ENCODE results near the gene GLIS1.

The GLIS1 gene

DNA sequence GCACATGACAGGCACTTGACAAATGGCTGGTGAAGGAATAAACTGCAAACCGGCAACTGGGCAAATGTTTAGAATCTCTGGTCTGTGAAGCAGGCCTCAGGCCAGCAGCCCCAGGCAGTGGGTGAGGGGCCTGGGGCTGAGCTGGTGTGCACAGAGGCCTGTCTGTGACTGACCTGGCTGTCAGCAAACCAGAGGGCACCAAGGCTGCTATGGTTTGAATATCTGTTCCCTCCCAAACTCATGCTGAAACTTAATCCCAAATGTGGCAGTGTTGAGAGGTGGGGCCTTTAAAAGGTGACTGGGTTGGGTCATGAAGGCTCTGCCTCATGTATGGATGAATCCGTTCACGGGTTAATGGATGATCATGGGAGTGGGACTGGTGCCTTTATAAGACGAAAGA lies 140.0 kb downstream of the GLIS1 start:
- no peaks in the 10 kb centered on the region for H3K4me1 ChIP-seq (ENCODE audit: insufficient read depth, low read length)
- H3K4me3 ChIP-seq (ENCODE audit: low read length): no peak overlapping the region
- H3K9ac ChIP-seq (ENCODE audit: low read depth, low read length): no peak overlapping the region
- H3K36me3 ChIP-seq (ENCODE audit: insufficient read depth, low read length): no peaks in the 10 kb centered on the region
- no peaks in the 10 kb centered on the region for H3K9me3 ChIP-seq (ENCODE audit: insufficient read depth, low read depth, low read length)
- H3K27me3 ChIP-seq (ENCODE audit: insufficient read depth, low read length): no peaks in the 10 kb centered on the region
- H3K27ac ChIP-seq (ENCODE audit: low read depth, low read length): no peak overlapping the region
- WGBS: 89% methylated on average over 4 of the region's 4 CpGs

DNA sequence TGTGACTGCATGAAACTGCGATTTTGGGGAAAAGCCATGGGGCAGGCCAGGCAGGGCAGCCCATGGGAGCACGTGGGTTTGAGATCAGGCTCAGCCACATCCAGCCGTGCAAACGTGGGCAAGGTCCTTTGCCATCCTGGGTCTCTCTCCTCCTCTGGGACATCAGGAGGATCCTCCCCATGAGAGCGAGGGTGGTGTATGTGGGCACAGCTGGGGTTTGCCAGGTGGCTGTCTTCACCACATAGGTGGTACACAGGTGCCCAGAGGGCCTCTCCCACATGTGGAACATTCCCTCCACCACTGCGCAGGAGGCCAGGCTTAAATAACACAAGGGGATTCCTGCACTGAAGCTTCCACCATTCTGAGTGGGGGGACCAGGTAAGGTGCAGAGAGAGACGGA lies 143.1 kb downstream of the GLIS1 start:
- Histone ChIP-seq H3K36me3 (ENCODE audit: insufficient read depth, low read length) (no peaks in the 10 kb centered on the region), H3K27me3 (ENCODE audit: insufficient read depth, low read length) (0 out of 2 replicates have a peak, but pooled peaks cover 8% of the 10 kb centered on the region), H3K4me3 (ENCODE audit: low read length) (no peak overlapping the region), H3K4me1 (ENCODE audit: insufficient read depth, low read length) (peaks cover 1% of the 10 kb centered on the region; the same call in 1 of the 2 replicates), H3K27ac (ENCODE audit: low read depth, low read length) (no peak overlapping the region), H3K9ac (ENCODE audit: low read depth, low read length) (no peak overlapping the region), H3K9me3 (ENCODE audit: insufficient read depth, low read depth, low read length) (no peaks in the 10 kb centered on the region)
- WGBS: 94% methylated on average over 7 of the region's 7 CpGs

GRCh38 chr1:53594391-53595180 lies 144.4 kb downstream of the GLIS1 start:
- Histone ChIP-seq H3K9me3 (ENCODE audit: insufficient read depth, low read depth, low read length) (no peaks in the 10 kb centered on the region), H3K36me3 (ENCODE audit: insufficient read depth, low read length) (no peaks in the 10 kb centered on the region), H3K27me3 (ENCODE audit: insufficient read depth, low read length) (0 out of 2 replicates have a peak, but pooled peaks cover 8% of the 10 kb centered on the region), H3K9ac (ENCODE audit: low read depth, low read length) (no peak overlapping the region), H3K4me1 (ENCODE audit: insufficient read depth, low read length) (peaks cover 10% of the 10 kb centered on the region), H3K4me3 (ENCODE audit: low read length) (no peak overlapping the region), H3K27ac (ENCODE audit: low read depth, low read length) (no peak overlapping the region)
- 88% methylated on average over 31 of the region's 31 CpGs for WGBS

GRCh38 chr1:53593758-53594380 lies 145.1 kb downstream of the GLIS1 start:
- Histone ChIP-seq H3K27ac (ENCODE audit: low read depth, low read length) (no peak overlapping the region), H3K4me1 (ENCODE audit: insufficient read depth, low read length) (peaks cover 10% of the 10 kb centered on the region), H3K27me3 (ENCODE audit: insufficient read depth, low read length) (0 out of 2 replicates have a peak, but pooled peaks cover 8% of the 10 kb centered on the region), H3K4me3 (ENCODE audit: low read length) (no peak overlapping the region), H3K9me3 (ENCODE audit: insufficient read depth, low read depth, low read length) (no peaks in the 10 kb centered on the region), H3K36me3 (ENCODE audit: insufficient read depth, low read length) (no peaks in the 10 kb centered on the region), H3K9ac (ENCODE audit: low read depth, low read length) (no peak overlapping the region)
- 50% methylated on average over 27 of the region's 27 CpGs for WGBS

- Histone ChIP-seq H3K27me3 (ENCODE audit: insufficient read depth, low read length) (0 out of 2 replicates have a peak, but pooled peaks cover 8% of the 10 kb centered on the region), H3K27ac (ENCODE audit: low read depth, low read length) (no peak overlapping the region), H3K4me3 (ENCODE audit: low read length) (no peak overlapping the region), H3K4me1 (ENCODE audit: insufficient read depth, low read length) (peaks cover 10% of the 10 kb centered on the region), H3K9me3 (ENCODE audit: insufficient read depth, low read depth, low read length) (no peaks in the 10 kb centered on the region), H3K36me3 (ENCODE audit: insufficient read depth, low read length) (no peaks in the 10 kb centered on the region), H3K9ac (ENCODE audit: low read depth, low read length) (no peak overlapping the region)
- 96% methylated on average over 14 of the region's 14 CpGs for WGBS
Observed at GRCh38 chr1:53592985-53593757, 145.8 kb downstream of the GLIS1 start.

- H3K9ac ChIP-seq (ENCODE audit: low read depth, low read length): no peak overlapping the region
- 63% methylated on average over 6 of the region's 6 CpGs for WGBS
- H3K27ac ChIP-seq (ENCODE audit: low read depth, low read length): no peak overlapping the region
Observed at GRCh38 chr1:53592521-53592982, 146.4 kb downstream of the GLIS1 start.

DNA sequence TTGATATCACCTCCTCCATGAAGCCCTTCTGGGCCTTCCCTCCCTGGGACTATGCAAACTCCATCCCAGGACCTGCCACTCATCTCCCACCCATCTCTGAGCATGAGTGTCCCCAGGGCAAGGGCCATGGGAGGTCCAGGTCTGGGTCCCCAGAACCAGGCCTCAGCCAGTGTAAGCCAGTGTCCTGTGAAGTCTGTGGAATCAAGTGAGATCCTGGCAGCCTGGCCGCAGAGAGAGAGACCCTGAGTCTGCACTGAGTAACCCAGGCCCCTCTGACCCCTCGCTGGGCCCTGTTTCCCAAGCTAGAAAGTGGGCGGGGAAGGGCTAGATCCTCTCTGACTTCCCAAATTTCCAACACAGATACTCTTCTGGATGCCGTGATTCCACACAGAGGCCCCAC lies 147.0 kb downstream of the GLIS1 start:
- Histone ChIP-seq H3K4me1 (ENCODE audit: insufficient read depth, low read length) (peaks cover 10% of the 10 kb centered on the region), H3K9me3 (ENCODE audit: insufficient read depth, low read depth, low read length) (no peaks in the 10 kb centered on the region), H3K27me3 (ENCODE audit: insufficient read depth, low read length) (0 out of 2 replicates have a peak, but pooled peaks cover 8% of the 10 kb centered on the region), H3K4me3 (ENCODE audit: low read length) (no peak overlapping the region), H3K9ac (ENCODE audit: low read depth, low read length) (no peak overlapping the region), H3K36me3 (ENCODE audit: insufficient read depth, low read length) (no peaks in the 10 kb centered on the region), H3K27ac (ENCODE audit: low read depth, low read length) (no peak overlapping the region)
- 89% methylated on average over 4 of the region's 4 CpGs for WGBS

More at GRCh38 chr1:53592521-53592982, 146.4 kb downstream of the GLIS1 start:
- Histone ChIP-seq H3K4me1 (ENCODE audit: insufficient read depth, low read length) (peaks cover 10% of the 10 kb centered on the region), H3K27me3 (ENCODE audit: insufficient read depth, low read length) (0 out of 2 replicates have a peak, but pooled peaks cover 8% of the 10 kb centered on the region), H3K4me3 (ENCODE audit: low read length) (no peak overlapping the region), H3K36me3 (ENCODE audit: insufficient read depth, low read length) (no peaks in the 10 kb centered on the region), H3K9me3 (ENCODE audit: insufficient read depth, low read depth, low read length) (no peaks in the 10 kb centered on the region)

- Histone ChIP-seq H3K27me3 (ENCODE audit: insufficient read depth, low read length) (0 out of 2 replicates have a peak, but pooled peaks cover 8% of the 10 kb centered on the region), H3K4me3 (ENCODE audit: low read length) (no peak overlapping the region), H3K36me3 (ENCODE audit: insufficient read depth, low read length) (no peaks in the 10 kb centered on the region), H3K27ac (ENCODE audit: low read depth, low read length) (no peak overlapping the region), H3K9ac (ENCODE audit: low read depth, low read length) (no peak overlapping the region), H3K9me3 (ENCODE audit: insufficient read depth, low read depth, low read length) (no peaks in the 10 kb centered on the region), H3K4me1 (ENCODE audit: insufficient read depth, low read length) (peaks cover 10% of the 10 kb centered on the region)
- whole genome bisulfite sequencing: 84% methylated on average over 20 of the region's 20 CpGs
Observed at GRCh38 chr1:53590531-53591515, 148.1 kb downstream of the GLIS1 start.

GRCh38 chr1:53590104-53590503 lies 148.9 kb downstream of the GLIS1 start:
- peaks cover 10% of the 10 kb centered on the region for H3K4me1 ChIP-seq (ENCODE audit: insufficient read depth, low read length)
- H3K36me3 ChIP-seq (ENCODE audit: insufficient read depth, low read length): no peaks in the 10 kb centered on the region
- 92% methylated on average over 4 of the region's 4 CpGs for WGBS
- H3K9me3 ChIP-seq (ENCODE audit: insufficient read depth, low read depth, low read length): no peaks in the 10 kb centered on the region
- H3K4me3 ChIP-seq (ENCODE audit: low read length): no peak overlapping the region
- no peak overlapping the region for H3K9ac ChIP-seq (ENCODE audit: low read depth, low read length)
- no peak overlapping the region for H3K27ac ChIP-seq (ENCODE audit: low read depth, low read length)
- H3K27me3 ChIP-seq (ENCODE audit: insufficient read depth, low read length): 0 out of 2 replicates have a peak, but pooled peaks cover 8% of the 10 kb centered on the region

Data from HUES64 (cell line).